Measurements from ENCODE around the gene TEX2. TPM values are rescaled to one million over a fixed set of nuclear protein-coding genes. Genes with fewer than 3 reads are reported as not detected.

Gene TEX2
- total and polyA plus RNA-seq, 9 of the 15 experiments (the other 6 are each of a cell fraction or from before 2014, with no cell fraction given): 4.1 to 27.6 (median 19.3) TPM

DNA sequence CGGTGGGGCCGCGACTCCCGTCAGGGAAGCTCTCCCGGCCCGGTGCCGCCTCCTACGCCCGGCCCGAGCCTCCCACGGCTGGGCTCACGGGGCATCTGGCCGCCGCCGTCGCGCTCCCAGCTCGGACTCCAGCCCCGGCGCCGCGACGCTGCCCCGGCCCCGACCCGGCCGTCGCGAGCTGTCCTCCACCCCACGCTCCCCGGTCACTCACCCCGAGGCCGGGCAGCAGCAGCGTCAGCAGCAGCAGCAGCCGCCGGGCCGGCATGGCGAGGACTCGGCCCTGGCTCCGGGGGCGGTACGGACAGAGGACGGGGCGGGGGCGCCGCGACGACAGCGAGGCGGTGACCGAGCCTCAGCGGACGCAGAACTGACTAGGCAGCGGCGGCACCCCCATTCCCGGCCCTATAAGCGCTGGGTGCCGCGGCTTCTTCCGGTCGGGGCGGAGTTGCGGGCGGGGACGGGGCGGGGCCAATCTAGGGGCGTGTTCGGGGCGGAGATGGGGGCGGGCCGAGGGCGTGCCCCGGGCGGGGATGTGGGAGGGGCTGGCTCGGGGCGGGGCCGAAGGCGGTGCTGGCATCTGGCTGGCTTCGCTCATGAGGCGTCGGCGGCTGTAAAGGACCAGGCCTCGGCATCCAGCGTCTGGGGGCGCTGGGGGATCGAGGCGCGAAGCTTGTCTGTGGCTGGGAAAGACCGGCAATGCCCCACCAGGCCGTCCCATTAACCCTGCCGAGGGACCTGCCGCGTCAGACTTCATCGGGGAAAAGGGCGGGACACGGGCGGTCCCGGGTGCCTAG is 133.1 kb downstream of the TEX2 start, which contains the start of gene ERN1 (continued):
- TF ChIP-seq, protein P1, sequence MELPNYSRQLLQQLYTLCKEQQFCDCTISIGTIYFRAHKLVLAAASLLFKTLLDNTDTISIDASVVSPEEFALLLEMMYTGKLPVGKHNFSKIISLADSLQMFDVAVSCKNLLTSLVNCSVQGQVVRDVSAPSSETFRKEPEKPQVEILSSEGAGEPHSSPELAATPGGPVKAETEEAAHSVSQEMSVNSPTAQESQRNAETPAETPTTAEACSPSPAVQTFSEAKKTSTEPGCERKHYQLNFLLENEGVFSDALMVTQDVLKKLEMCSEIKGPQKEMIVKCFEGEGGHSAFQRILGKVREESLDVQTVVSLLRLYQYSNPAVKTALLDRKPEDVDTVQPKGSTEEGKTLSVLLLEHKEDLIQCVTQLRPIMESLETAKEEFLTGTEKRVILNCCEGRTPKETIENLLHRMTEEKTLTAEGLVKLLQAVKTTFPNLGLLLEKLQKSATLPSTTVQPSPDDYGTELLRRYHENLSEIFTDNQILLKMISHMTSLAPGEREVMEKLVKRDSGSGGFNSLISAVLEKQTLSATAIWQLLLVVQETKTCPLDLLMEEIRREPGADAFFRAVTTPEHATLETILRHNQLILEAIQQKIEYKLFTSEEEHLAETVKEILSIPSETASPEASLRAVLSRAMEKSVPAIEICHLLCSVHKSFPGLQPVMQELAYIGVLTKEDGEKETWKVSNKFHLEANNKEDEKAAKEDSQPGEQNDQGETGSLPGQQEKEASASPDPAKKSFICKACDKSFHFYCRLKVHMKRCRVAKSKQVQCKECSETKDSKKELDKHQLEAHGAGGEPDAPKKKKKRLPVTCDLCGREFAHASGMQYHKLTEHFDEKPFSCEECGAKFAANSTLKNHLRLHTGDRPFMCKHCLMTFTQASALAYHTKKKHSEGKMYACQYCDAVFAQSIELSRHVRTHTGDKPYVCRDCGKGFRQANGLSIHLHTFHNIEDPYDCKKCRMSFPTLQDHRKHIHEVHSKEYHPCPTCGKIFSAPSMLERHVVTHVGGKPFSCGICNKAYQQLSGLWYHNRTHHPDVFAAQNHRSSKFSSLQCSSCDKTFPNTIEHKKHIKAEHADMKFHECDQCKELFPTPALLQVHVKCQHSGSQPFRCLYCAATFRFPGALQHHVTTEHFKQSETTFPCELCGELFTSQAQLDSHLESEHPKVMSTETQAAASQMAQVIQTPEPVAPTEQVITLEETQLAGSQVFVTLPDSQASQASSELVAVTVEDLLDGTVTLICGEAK (IDR thresholded peaks at IDR 0.05): peak; percentile 40; the same call in 1 of the 2 replicates
- TF ChIP-seq, protein P1 (CRISPR knock-in tag; IDR thresholded peaks at IDR 0.05): no peak
- peak in 1 of 2 experiments; percentile 95; a peak in 2 of 4 replicates for TF ChIP-seq ZNF639 (CRISPR knock-in tag; conservative IDR thresholded peaks at IDR 0.05 in 1 of 2, IDR thresholded peaks at IDR 0.05 in 1 of 2)
- TF ChIP-seq SPI1 (IDR thresholded peaks at IDR 0.05; ENCODE audit: borderline replicate concordance, low read depth, low read length): no peak
- no peak for TF ChIP-seq CBFA2T2 (conservative IDR thresholded peaks at IDR 0.05)
- TF ChIP-seq RFX5 (IDR thresholded peaks at IDR 0.05; ENCODE audit: low read depth, low read length): no peak
- TF ChIP-seq SRSF3 (IDR thresholded peaks at IDR 0.05; ENCODE audit: insufficient read depth, low read length): no peak
- no peak for TF ChIP-seq ARNT (IDR thresholded peaks at IDR 0.05)
- TF ChIP-seq MTA1 (IDR thresholded peaks at IDR 0.05; ENCODE audit: borderline replicate concordance): no peak
- no peak for TF ChIP-seq PTBP1 (IDR thresholded peaks at IDR 0.05; ENCODE audit: low read depth, low read length)
- no peak for TF ChIP-seq ZNF324 (CRISPR knock-in tag; IDR thresholded peaks at IDR 0.05)
- TF ChIP-seq POLR2A (conservative IDR thresholded peaks at IDR 0.05): peak; percentile 88
- no peak for TF ChIP-seq SNIP1 (IDR thresholded peaks at IDR 0.05; ENCODE audit: low read depth)
- no peak for TF ChIP-seq ZFPM2 (CRISPR knock-in tag; IDR thresholded peaks at IDR 0.05)
- TF ChIP-seq KLF16 (IDR thresholded peaks at IDR 0.05): no peak
- peak; percentile 67 for TF ChIP-seq SP1 (CRISPR knock-in tag; IDR thresholded peaks at IDR 0.05)
- no peak for TF ChIP-seq POU5F1 (IDR thresholded peaks at IDR 0.05; ENCODE audit: borderline replicate concordance, low read depth, low read length, partially characterized antibody)
- no peak for TF ChIP-seq NELFE (IDR thresholded peaks at IDR 0.05; ENCODE audit: insufficient read depth, insufficient read length)
- no peak for TF ChIP-seq HNRNPUL1 (IDR thresholded peaks at IDR 0.05; ENCODE audit: low read length)
- TF ChIP-seq LCOR (CRISPR knock-in tag; IDR thresholded peaks at IDR 0.05): no peak
